ENCODE data around the gene FCHSD2. TPM values are rescaled to one million over a fixed set of nuclear protein-coding genes. Genes with fewer than 3 reads are reported as not detected.
"Not testable (repeated sequence)": the region's sequence is repeated elsewhere in the genome, so short reads cannot be mapped to it uniquely, and the experiment has no call there.

The FCHSD2 gene
- total and polyA plus RNA-seq, 2 donors (not counting 1 experiment from before 2014, with no cell fraction given): 19.5 to 40.6 TPM

DNA sequence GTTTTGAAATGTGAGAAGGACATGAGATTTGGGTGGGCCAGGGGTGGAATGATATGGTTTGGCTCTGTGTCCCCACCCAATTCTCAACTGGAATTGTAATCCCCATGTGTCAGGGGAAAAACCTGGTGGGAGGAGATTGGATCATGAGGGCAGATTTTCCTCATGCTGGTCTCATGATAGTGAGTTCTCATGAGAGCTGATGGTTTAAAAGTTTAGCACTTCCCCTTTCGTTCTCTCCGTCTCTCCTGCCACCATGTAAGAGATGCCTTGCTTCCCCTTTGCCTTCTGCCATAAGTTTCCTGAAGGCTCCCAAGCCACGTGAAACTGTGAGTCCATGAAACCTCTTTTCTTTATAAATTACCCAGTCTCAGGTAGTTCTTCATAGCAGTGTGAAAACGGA is 113.5 kb downstream of the FCHSD2 start:
- Histone ChIP-seq H3K36me3 (ENCODE audit: control insufficient read depth, insufficient read depth, low read length) (no peaks in the 10 kb centered on the region), H3K79me2 (ENCODE audit: control insufficient read depth, insufficient read depth, low read length) (no peaks in the 10 kb centered on the region), H3K4me1 (ENCODE audit: control insufficient read depth, extremely low read depth, insufficient read depth, low read length) (no peaks in the 10 kb centered on the region), H3K27me3 (ENCODE audit: control insufficient read depth, insufficient read depth, low read length) (no peaks in the 10 kb centered on the region), H3K9ac (ENCODE audit: insufficient read depth, low read length) (no peak overlapping the region), H3K9me3 (ENCODE audit: control insufficient read depth, insufficient read depth, low read depth, low read length) (no peaks in the 10 kb centered on the region), H3K4me3 (replicated peaks in 1 of 4; ENCODE audit: control extremely low read depth in 1 of 4, insufficient read depth in 1 of 4, low read depth in 3 of 4, low read length in 4 of 4) (no peak overlapping the region), H3K4me2 (ENCODE audit: extremely low read depth, insufficient read depth, low read length) (no peak overlapping the region), H3K27ac (ENCODE audit: insufficient read depth, low read length) (no peak overlapping the region), H2AFZ (ENCODE audit: low read length) (no peak overlapping the region), H4K20me1 (ENCODE audit: control insufficient read depth, extremely low read depth, insufficient read depth, low read length) (no peaks in the 10 kb centered on the region)
- no peak for TF ChIP-seq EZH2 (IDR thresholded peaks at IDR 0.05; ENCODE audit: low read length, missing control alignments)
- TF ChIP-seq, protein P1, sequence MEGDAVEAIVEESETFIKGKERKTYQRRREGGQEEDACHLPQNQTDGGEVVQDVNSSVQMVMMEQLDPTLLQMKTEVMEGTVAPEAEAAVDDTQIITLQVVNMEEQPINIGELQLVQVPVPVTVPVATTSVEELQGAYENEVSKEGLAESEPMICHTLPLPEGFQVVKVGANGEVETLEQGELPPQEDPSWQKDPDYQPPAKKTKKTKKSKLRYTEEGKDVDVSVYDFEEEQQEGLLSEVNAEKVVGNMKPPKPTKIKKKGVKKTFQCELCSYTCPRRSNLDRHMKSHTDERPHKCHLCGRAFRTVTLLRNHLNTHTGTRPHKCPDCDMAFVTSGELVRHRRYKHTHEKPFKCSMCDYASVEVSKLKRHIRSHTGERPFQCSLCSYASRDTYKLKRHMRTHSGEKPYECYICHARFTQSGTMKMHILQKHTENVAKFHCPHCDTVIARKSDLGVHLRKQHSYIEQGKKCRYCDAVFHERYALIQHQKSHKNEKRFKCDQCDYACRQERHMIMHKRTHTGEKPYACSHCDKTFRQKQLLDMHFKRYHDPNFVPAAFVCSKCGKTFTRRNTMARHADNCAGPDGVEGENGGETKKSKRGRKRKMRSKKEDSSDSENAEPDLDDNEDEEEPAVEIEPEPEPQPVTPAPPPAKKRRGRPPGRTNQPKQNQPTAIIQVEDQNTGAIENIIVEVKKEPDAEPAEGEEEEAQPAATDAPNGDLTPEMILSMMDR (conservative IDR thresholded peaks at IDR 0.05 in 1 of 2, IDR thresholded peaks at IDR 0.05 in 1 of 2; ENCODE audit: low read depth in 1 of 2, low read length in 2 of 2): no peak
- DNase-seq (ENCODE audit: low read depth in 2 of 2): no peak

DNA sequence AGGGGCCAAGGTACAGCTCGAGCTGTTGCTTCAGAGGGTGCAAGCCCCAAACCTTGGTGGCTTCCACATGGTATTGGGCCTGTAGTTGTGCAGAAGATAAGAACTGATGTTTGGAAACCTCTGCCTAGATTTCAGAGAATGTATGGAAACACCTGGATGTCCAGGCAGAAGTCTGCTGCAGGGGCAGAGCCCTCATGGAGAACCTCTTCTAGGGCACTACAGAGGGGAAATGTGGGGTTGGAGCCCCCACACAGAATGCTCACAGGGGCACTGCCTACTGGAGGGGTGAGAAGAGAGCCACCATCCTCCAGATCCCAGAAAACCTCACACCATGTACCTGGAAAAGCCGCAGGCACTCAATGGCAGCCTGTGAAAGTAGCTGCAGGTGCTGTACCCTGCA is 114.3 kb downstream of the FCHSD2 start:
- DNase-seq (ENCODE audit: low read depth in 2 of 2); H4K20me1 ChIP-seq (ENCODE audit: control insufficient read depth, extremely low read depth, insufficient read depth, low read length); H3K27me3 ChIP-seq (ENCODE audit: control insufficient read depth, insufficient read depth, low read length); H3K27ac ChIP-seq (ENCODE audit: insufficient read depth, low read length); H3K9ac ChIP-seq (ENCODE audit: insufficient read depth, low read length); H3K4me2 ChIP-seq (ENCODE audit: extremely low read depth, insufficient read depth, low read length); H2AFZ ChIP-seq (ENCODE audit: low read length); H3K4me3 ChIP-seq (replicated peaks in 1 of 4; ENCODE audit: control extremely low read depth in 1 of 4, insufficient read depth in 1 of 4, low read depth in 3 of 4, low read length in 4 of 4); H3K9me3 ChIP-seq (ENCODE audit: control insufficient read depth, insufficient read depth, low read depth, low read length); H3K4me1 ChIP-seq (ENCODE audit: control insufficient read depth, extremely low read depth, insufficient read depth, low read length); H3K36me3 ChIP-seq (ENCODE audit: control insufficient read depth, insufficient read depth, low read length); H3K79me2 ChIP-seq (ENCODE audit: control insufficient read depth, insufficient read depth, low read length): not testable (repeated sequence)

DNA sequence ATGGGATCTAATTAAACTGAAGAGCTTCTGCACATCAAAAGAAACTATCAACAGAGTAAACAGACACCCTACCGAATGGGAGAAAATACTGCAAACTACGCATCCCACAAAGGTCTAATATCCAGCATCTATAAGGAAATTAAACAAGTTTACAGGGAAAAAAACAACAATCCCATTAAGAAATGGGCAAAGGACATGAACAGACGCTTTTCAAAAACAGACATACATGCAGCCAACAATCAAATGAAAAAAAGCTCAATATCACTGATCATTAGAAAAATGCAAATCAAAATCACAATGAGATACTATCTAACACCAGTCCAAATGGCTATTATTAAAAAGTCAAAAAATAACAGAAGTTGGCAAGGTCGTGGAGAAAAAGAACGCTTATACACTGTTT is 117.5 kb downstream of the FCHSD2 start:
- Histone ChIP-seq H3K9me3 (ENCODE audit: control insufficient read depth, insufficient read depth, low read depth, low read length) (no peaks in the 10 kb centered on the region), H3K4me1 (ENCODE audit: control insufficient read depth, extremely low read depth, insufficient read depth, low read length) (no peaks in the 10 kb centered on the region), H3K27ac (ENCODE audit: insufficient read depth, low read length) (no peak overlapping the region), H3K4me2 (ENCODE audit: extremely low read depth, insufficient read depth, low read length) (no peak overlapping the region), H3K27me3 (ENCODE audit: control insufficient read depth, insufficient read depth, low read length) (no peaks in the 10 kb centered on the region), H3K79me2 (ENCODE audit: control insufficient read depth, insufficient read depth, low read length) (no peaks in the 10 kb centered on the region), H4K20me1 (ENCODE audit: control insufficient read depth, extremely low read depth, insufficient read depth, low read length) (no peaks in the 10 kb centered on the region), H2AFZ (ENCODE audit: low read length) (no peak overlapping the region), H3K4me3 (replicated peaks in 1 of 4; ENCODE audit: control extremely low read depth in 1 of 4, insufficient read depth in 1 of 4, low read depth in 3 of 4, low read length in 4 of 4) (no peak overlapping the region), H3K9ac (ENCODE audit: insufficient read depth, low read length) (no peak overlapping the region), H3K36me3 (ENCODE audit: control insufficient read depth, insufficient read depth, low read length) (no peaks in the 10 kb centered on the region)
- TF ChIP-seq, protein P1 (conservative IDR thresholded peaks at IDR 0.05 in 1 of 2, IDR thresholded peaks at IDR 0.05 in 1 of 2; ENCODE audit: low read depth in 1 of 2, low read length in 2 of 2): no peak
- TF ChIP-seq EZH2 (IDR thresholded peaks at IDR 0.05; ENCODE audit: low read length, missing control alignments): no peak
- no peak for DNase-seq (ENCODE audit: low read depth in 2 of 2)
